IMR-90 (cell line): Measurements from ENCODE around the gene NR2F1.

Experiments
- CEBPB ChIP-seq: IDR thresholded peaks from 2 replicates; pipeline ENCODE4 v1.6.1; 2012; ENCODE audit warnings: low read depth, low read length, improper control_type of control experiment
- POLR2A ChIP-seq: IDR thresholded peaks from 2 replicates; pipeline ENCODE4 v1.6.1; 2012; ENCODE audit warnings: mild to moderate bottlenecking, low read depth, low read length
- RAD21 ChIP-seq: IDR thresholded peaks from 2 replicates; pipeline ENCODE4 v1.6.1; 2012; ENCODE audit warnings: low read length, improper control_type of control experiment
- SMC3 ChIP-seq: fragments of 150-350 bp; IDR thresholded peaks from 2 replicates; pipeline ENCODE4 v1.6.1; 2016; ENCODE audit warnings: low read depth, mild to moderate bottlenecking, antibody characterized with exemption, low read length, moderate library complexity
- TF ChIP-seq, protein P1 (sequence below): conservative IDR thresholded peaks from 2 replicates; pipeline ENCODE4 v1.5.1; 2012; ENCODE audit warnings: mild to moderate bottlenecking, low read depth, low read length, improper control_type of control experiment

GRCh38 chr5:93583768-93584595 lies 960 bp downstream of the NR2F1 start:
- TF ChIP-seq, protein P1, sequence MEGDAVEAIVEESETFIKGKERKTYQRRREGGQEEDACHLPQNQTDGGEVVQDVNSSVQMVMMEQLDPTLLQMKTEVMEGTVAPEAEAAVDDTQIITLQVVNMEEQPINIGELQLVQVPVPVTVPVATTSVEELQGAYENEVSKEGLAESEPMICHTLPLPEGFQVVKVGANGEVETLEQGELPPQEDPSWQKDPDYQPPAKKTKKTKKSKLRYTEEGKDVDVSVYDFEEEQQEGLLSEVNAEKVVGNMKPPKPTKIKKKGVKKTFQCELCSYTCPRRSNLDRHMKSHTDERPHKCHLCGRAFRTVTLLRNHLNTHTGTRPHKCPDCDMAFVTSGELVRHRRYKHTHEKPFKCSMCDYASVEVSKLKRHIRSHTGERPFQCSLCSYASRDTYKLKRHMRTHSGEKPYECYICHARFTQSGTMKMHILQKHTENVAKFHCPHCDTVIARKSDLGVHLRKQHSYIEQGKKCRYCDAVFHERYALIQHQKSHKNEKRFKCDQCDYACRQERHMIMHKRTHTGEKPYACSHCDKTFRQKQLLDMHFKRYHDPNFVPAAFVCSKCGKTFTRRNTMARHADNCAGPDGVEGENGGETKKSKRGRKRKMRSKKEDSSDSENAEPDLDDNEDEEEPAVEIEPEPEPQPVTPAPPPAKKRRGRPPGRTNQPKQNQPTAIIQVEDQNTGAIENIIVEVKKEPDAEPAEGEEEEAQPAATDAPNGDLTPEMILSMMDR: no peak
- no peak for TF ChIP-seq POLR2A
- no peak for TF ChIP-seq CEBPB
- no peak for TF ChIP-seq SMC3
- 0 out of 2 replicates have a peak, but pooled peaks have one; percentile 6 for TF ChIP-seq RAD21
